Endothelial cell of umbilical vein (primary cell): ENCODE results near the gene TULP4. TPM values are rescaled to one million over a fixed set of nuclear protein-coding genes. Genes with fewer than 3 reads are reported as not detected.

Source experiments
- BruUV-seq: library from RNA; stranded (reverse); fragments of 400-500 nt; replicated peaks from 2 replicates; lab custom pipeline; 2021; lab: Mats Ljungman, UMichigan
- CTCF ChIA-PET: fragments of 300-600, 350-600 bp; sonication (Branson Sonifier 250); formaldehyde crosslinking; loops from one replicate; lab custom pipeline; 2021; ENCODE audit warnings: antibody characterized with exemption, inconsistent platforms; lab: Charles Lee
- POLR2A ChIA-PET: fragments of 300-600, 350-600 bp; sonication (Branson Sonifier 250); formaldehyde crosslinking; loops from one replicate; lab custom pipeline; 2021; ENCODE audit warnings: antibody characterized with exemption, inconsistent platforms; lab: Charles Lee
- DNase-seq: peaks from one replicate; pipeline ENCODE4 v3.0.0-alpha.2; 2011; ENCODE audit warnings: low read depth, low spot score
- FAIRE-seq: peaks from 2 replicates; lab custom pipeline; 2011; peaks lifted over from hg19 to GRCh38; lab: Jason Lieb, UNC
- H2AFZ ChIP-seq: 2 replicates; pipeline ENCODE4 v1.6.0; 2012; ENCODE audit warnings: low read depth, low read length, control low read depth, inconsistent platforms
- H3K27ac ChIP-seq: 2 replicates; pipeline ENCODE4 v1.5.1; 2011; ENCODE audit warnings: low read depth, mild to moderate bottlenecking, control low read depth, low read length, moderate library complexity; ENCODE audit not compliant: insufficient read depth
- H3K27me3 ChIP-seq, 2 experiments: 2 replicates each; pipeline versions ENCODE4 v1.6.0 to v1.6.1; 2011; ENCODE audit warnings: low read length in 2 of 2, mixed read lengths in 1 of 2; ENCODE audit not compliant: control insufficient read depth in 2 of 2, insufficient read depth in 2 of 2
- H3K36me3 ChIP-seq, 2 experiments: 2 replicates in 1 of 2; 3 replicates in 1 of 2; pipeline ENCODE4 v1.5.1; 2011; ENCODE audit warnings: low read length in 2 of 2, mild to moderate bottlenecking in 1 of 2, moderate library complexity in 1 of 2; ENCODE audit not compliant: control insufficient read depth in 2 of 2, insufficient read depth in 2 of 2; ENCODE audit errors: extremely low read depth in 1 of 2
- H3K4me1 ChIP-seq: 3 replicates; pipeline ENCODE4 v1.5.1; 2011; ENCODE audit warnings: mild to moderate bottlenecking, low read length; ENCODE audit not compliant: control insufficient read depth, insufficient read depth; ENCODE audit errors: extremely low read depth
- H3K4me2 ChIP-seq: 2 replicates; pipeline ENCODE4 v1.6.1; 2011; ENCODE audit warnings: low read length, control low read depth, mixed read lengths; ENCODE audit not compliant: insufficient read depth
- H3K4me3 ChIP-seq, 3 experiments: fragments of 200-600 bp in 1 of 3; sonication (generic), shearing (Covaris generic) in 1 of 3; replicated peaks in 1 of 3; 2 replicates each; pipeline ENCODE4 v1.5.1; 2011 to 2016; ENCODE audit warnings: control low read depth in 3 of 3, low read length in 3 of 3, mild to moderate bottlenecking in 2 of 3, inconsistent platforms in 1 of 3, low read depth in 1 of 3, moderate library complexity in 1 of 3; ENCODE audit not compliant: insufficient read depth in 1 of 3
- H3K79me2 ChIP-seq: 2 replicates; pipeline ENCODE4 v1.6.0; 2012; ENCODE audit warnings: low read length, inconsistent platforms; ENCODE audit not compliant: control insufficient read depth, insufficient read depth
- H3K9ac ChIP-seq: replicated peaks from 2 replicates; pipeline ENCODE3; 2011; ENCODE audit warnings: low read length, control low read depth; ENCODE audit not compliant: insufficient read depth; ENCODE audit errors: extremely low read depth
- H3K9me1 ChIP-seq: replicated peaks from 3 replicates; pipeline ENCODE4 v1.6.0; 2011; ENCODE audit warnings: mild to moderate bottlenecking, low read length; ENCODE audit not compliant: control insufficient read depth, insufficient read depth; ENCODE audit errors: extremely low read depth
- H3K9me3 ChIP-seq: replicated peaks from 2 replicates; pipeline ENCODE4 v1.5.1; 2012; ENCODE audit warnings: low read length, inconsistent platforms; ENCODE audit not compliant: control insufficient read depth, insufficient read depth
- H4K20me1 ChIP-seq: replicated peaks from 2 replicates; pipeline ENCODE3; 2011; ENCODE audit warnings: mild to moderate bottlenecking, low read length; ENCODE audit not compliant: control insufficient read depth, insufficient read depth; ENCODE audit errors: extremely low read depth
- CTCF ChIP-seq, 2 donors: IDR thresholded peaks; 1 replicate in 1 of 2; 2 replicates in 1 of 2; pipeline ENCODE4 v1.5.1; 2011; ENCODE audit warnings: low read length in 2 of 2, mild to moderate bottlenecking in 2 of 2, moderate library complexity in 2 of 2, control low read depth in 1 of 2, inconsistent platforms in 1 of 2, low read depth in 1 of 2; ENCODE audit not compliant: insufficient read depth in 1 of 2; ENCODE audit errors: extremely low read depth in 1 of 2
- EZH2 ChIP-seq: IDR thresholded peaks from 2 replicates; pipeline ENCODE4 v1.6.1; 2012; ENCODE audit warnings: borderline replicate concordance, low read depth, mild to moderate bottlenecking, moderate library complexity, low read length, inconsistent platforms; ENCODE audit not compliant: severe bottlenecking
- JUN ChIP-seq: IDR thresholded peaks from 2 replicates; pipeline ENCODE4 v1.6.1; 2011; ENCODE audit warnings: borderline replicate concordance, low read depth; ENCODE audit not compliant: insufficient read length, insufficient read depth
- MAX ChIP-seq: IDR thresholded peaks from 2 replicates; pipeline ENCODE4 v1.6.1; 2011; ENCODE audit not compliant: insufficient read depth, insufficient read length
- MYC ChIP-seq: IDR thresholded peaks from one replicate; pipeline ENCODE4 v1.6.1; 2011; ENCODE audit warnings: mild to moderate bottlenecking, low read depth, low read length
- POLR2A ChIP-seq: IDR thresholded peaks from 2 replicates; pipeline ENCODE4 v1.6.1; 2012; ENCODE audit warnings: low read depth, mild to moderate bottlenecking, control low read depth, low read length
- POLR2AphosphoS5 ChIP-seq: IDR thresholded peaks from 2 replicates; pipeline ENCODE4 v1.6.1; 2012; ENCODE audit warnings: low read depth, mild to moderate bottlenecking, control low read depth, low read length, moderate library complexity; ENCODE audit not compliant: insufficient read depth
- dilution Hi-C: fragments of 300-500 bp; cut with MboI; formaldehyde crosslinking; loops from one replicate; pipeline ENCODE4 v1.15.0; 2019; ENCODE audit warnings: low sequenced_read_pairs; ENCODE audit not compliant: extremely low pct_ligation_motif_present
- intact Hi-C: fragments of 100-400 bp; cut with micrococcal nuclease; formaldehyde crosslinking; loops from one replicate; pipeline ENCODE4 v1.10.0; 2022
- polyA plus RNA-seq, 4 experiments: library from polyadenylated mRNA; depleted of rRNA in 3 of 4; stranded (reverse) in 3 of 4; unstranded in 1 of 4; fragments of >200 nt; gene quantifications; 2 replicates each; pipeline versions ENCODE4 v1.2.1 to v1.2.3, GENCODE V29; 2011 to 2012; ENCODE audit warnings: missing spikeins in 1 of 4
- total RNA-seq: library from RNA; stranded (reverse); gene quantifications from 2 replicates; pipeline ENCODE4 v1.2.3, GENCODE V29; 2021

The TULP4 gene
- total and polyA plus RNA-seq, 2 donors (not counting 3 experiments of a cell fraction or from before 2014, with no cell fraction given): 10.8 to 55.1 TPM

GRCh38 chr6:158284007-158284875 is 28.0 kb upstream of the TULP4 start:
- ChIA-PET CTCF (interaction anchor here (2.4 kb wide), 1 partner anchor 12 kb away, joined by 8 read pairs; no protein-coding TSS in a partner anchor), POLR2A (no interaction called here)
- Histone ChIP-seq H2AFZ (no peak overlapping the region), H3K27me3 (no peaks in the 10 kb centered on the region), H3K36me3 (no peaks in the 10 kb centered on the region), H3K9ac (no peak overlapping the region), H3K4me3 (no peak overlapping the region), H3K4me2 (no peak overlapping the region), H3K4me1 (peaks cover 18% of the 10 kb centered on the region), H3K27ac (no peak overlapping the region), H3K79me2 (peaks cover 9% of the 10 kb centered on the region), H3K9me1 (no peaks in the 10 kb centered on the region), H3K9me3 (no peaks in the 10 kb centered on the region), H4K20me1 (no peaks in the 10 kb centered on the region)
- FAIRE-seq: no peak
- dilution Hi-C loops (no loop called here), intact Hi-C loops (no loop called here)
- no peak for DNase-seq
- TF ChIP-seq CTCF (IDR thresholded peaks at IDR 0.05; ENCODE audit: extremely low read depth in 1 of 2, insufficient read depth in 1 of 2, low read depth in 1 of 2, low read length in 2 of 2) (no peak), MYC (no peak), EZH2 (no peak), MAX (no peak), POLR2A (no peak), JUN (no peak), POLR2AphosphoS5 (no peak)
- BruUV-seq: no TSS peak
